Kidney capillary endothelial cell (primary cell): ENCODE measurements around the gene PACRG.

Source experiments
- DNase-seq: peaks from one replicate; pipeline ENCODE4 v3.0.0-alpha.2; 2018; ENCODE audit warnings: low spot score

The PACRG gene

DNA sequence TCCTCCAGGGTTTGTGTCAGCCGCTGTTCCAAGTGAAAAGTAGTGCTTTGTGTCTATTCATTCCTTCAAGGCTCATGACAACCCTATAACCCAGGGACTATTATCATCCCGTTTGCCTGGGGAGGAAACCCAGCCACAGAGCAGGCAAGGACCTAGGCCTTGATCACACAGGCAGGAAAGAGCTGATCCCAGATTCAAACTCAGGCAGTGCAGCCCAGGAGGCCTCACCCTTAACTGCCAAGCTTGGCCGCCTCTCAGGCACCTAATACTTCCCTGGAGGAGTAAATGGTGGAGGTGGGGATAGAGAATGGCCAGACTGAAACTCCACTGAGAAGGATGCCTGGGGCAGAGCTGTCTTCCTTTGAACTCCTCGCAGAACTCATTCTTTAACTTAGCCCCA is 471.6 kb downstream of the PACRG start:
- no peak for DNase-seq

DNA sequence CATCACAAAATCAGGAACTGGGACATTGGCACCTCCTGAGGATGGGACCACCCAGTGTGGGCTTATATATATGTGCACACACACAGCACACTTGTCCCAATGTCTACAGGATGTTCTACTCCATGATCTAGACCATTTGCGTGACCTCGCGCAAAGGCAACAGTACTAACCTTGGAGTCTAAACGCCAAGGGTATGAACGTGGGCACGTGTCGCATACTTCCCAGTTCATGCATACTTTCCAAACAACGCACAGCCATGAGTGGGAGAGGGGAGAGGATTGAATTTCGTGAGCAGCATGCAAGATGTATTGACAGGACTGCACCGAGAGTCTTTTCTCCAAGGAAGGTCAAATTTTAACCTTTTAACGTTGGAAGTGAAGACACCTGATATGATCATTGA is 472.5 kb downstream of the PACRG start:
- no peak for DNase-seq

DNA sequence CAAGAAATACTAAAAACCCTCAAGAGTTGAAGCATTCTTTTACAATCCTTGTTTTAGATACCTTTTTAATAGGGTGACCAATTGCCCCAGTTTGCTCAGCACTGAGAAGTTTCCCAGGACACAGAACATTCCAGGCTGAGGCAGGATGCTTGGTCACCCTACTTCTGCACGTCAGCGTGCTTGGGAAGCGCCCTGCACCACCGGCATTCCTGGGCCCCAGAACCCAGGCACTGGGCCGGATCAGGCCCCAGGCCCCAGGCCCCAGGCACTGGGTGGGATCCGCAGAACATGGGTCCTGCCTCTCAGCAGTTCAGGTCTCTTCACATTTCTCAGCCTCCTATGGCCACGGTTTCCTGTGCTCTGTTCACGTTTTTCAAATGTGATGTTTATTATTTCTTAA is 472.9 kb downstream of the PACRG start:
- DNase-seq: no peak

DNA sequence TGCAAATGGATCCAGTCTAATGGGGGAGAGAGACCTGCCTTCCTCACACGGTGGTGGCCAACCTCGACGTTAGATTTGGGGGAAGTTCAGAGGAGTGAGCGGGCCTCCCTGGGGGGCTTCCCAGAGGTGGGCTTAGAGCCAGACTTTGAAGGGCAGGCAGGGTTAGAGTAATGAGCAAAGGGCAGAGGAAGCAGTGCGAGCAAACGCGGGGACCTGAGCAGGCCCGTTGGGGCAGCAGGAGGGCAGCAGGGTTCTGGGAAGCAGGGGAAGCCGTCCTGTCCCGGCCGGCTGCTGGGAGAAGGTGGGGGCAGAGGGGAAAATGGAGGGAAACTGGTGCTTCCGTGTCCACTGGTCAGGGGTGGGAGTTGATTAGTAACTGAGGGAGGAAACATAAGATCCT is 474.1 kb downstream of the PACRG start:
- no peak for DNase-seq

DNA sequence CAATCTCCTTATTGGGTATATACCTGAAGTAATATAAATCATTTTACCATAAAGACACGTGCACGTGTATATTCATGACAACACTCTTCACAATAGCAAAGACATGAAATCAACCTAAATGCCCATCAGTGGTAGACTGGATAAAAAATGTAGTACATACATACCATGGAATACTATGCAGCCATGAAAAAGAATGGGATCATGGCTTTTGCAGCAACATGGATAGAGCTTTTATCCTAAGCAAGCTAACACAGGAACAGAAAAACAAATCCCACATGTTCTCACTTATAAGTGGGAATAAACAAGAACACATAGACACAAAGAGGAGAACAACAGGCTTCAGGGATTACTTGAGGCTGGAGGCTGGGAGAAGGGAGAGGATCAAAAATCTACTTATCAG is 478.4 kb downstream of the PACRG start:
- DNase-seq: no peak

DNA sequence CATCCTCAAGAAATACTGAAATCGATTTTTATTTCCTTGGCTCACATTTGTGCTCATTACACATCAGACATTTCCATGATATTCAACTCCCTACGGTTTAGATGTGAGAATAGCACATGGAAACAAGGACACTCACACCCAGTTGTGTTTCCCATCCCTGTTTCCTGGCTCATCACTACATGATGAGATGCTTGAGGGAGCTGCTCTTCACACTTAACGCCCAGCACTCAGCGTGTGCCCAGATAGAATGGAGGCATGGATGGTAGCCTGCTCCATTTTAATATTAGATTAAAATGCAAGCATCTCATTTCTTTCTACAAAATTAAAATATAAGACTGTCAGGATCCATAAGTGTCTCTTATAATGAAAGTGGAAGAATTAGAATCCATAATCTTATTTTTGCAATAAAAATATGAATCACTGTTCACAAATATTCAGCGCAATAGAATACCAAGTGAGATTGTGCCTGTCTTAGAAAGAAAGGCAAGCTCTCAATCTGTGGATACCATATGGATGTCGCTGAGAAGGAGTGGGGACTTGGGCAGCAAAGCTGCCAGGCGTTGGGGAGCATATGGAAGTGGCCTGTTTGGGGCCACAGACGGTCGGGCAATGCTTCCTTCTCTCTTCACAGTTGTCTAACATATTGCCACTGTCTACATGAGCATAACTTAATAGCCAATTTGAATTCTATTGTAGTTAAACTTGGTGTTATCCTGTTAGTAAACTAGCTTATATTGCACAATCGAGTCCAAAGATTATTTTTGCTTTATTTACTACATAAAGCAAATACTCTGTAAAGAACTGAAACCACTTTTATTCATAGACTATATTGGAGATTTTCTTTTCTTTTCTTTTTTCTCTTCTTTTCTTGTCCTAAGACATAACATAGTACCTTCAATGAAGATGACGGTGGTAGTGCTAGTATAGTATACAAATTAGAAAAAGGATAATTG is 479.9 kb downstream of the PACRG start:
- no peak for DNase-seq

DNA sequence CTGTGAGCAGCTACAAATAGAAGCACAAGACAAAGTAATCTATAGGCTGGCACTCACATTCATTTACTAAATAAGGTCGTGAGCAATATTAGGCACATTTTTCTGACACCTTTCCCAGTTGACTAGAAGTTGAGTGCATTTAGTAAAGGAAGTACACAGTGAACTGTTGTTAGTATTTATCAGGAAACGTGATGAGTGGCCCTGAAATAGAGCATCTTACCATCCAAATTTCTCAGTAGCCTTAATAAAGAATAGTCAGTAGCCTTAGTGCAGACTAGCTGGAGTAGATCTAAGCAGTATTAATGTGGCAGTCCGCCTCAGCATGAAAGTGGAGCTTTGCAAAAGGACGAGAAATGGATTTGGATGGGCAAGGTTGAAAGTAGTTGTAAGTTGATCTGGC is 481.2 kb downstream of the PACRG start:
- no peak for DNase-seq

DNA sequence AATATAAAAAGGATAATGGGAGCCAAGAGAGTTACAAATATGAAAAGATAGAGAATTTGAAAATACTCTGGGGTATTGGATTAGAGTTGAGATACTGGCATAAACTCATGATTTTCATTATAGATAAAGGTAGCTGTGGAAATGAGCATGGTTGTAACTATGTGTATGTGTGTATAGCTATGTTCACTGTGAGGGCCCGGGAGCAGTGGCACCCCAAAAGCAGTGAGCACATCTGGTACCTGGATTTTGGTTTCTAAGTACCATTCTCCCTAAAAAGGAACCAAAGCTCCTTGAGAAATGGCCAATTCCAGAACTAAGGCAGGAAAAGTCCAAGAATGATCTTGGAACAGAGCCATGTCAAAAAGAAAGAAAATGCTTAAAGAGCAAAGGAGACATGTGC is 484.3 kb downstream of the PACRG start:
- no peak for DNase-seq

DNA sequence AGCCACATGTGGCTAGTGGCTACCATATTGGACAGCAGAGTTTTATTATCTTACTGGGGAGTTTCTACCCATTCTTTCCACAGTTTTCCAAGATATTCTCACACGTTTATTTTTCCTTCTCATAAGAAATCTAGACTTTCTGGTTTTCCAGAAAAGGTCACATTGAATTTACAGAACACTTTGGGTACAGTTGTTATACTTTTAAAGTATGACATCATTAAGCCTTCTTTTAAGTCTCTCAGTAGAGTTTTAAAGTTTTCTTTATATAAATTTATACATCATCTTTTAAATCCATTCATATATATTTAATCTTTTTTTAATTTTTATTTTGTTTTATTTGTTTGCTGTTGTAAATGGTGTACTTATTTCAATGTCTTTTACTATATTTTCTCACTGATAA is 486.5 kb downstream of the PACRG start:
- no peak for DNase-seq

DNA sequence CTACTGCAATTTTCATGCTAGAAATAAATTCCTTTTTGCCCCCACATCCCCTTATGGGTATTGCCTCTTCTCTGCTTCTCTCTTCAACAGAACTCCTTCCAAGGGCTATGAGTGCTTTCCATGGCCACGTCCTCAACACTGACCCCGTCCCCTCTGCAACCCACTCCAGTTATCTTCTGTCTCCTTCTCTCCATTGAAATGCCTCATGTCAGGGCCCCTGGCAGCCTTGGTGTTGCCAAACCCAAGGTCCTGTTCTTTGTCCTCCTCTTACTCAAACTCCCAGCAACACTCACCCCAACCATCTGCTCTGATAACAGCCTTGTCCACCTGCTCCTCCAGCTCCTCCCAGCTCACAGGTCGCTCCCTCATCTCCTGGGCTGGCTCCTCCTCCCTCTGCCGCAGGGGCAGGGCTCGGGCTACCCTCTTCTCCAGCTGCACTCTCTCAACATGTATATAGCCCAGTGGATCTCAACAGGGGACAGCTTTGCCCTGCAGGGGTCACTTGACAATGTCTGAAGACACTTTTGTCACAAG is 490.7 kb downstream of the PACRG start:
- DNase-seq: no peak

DNA sequence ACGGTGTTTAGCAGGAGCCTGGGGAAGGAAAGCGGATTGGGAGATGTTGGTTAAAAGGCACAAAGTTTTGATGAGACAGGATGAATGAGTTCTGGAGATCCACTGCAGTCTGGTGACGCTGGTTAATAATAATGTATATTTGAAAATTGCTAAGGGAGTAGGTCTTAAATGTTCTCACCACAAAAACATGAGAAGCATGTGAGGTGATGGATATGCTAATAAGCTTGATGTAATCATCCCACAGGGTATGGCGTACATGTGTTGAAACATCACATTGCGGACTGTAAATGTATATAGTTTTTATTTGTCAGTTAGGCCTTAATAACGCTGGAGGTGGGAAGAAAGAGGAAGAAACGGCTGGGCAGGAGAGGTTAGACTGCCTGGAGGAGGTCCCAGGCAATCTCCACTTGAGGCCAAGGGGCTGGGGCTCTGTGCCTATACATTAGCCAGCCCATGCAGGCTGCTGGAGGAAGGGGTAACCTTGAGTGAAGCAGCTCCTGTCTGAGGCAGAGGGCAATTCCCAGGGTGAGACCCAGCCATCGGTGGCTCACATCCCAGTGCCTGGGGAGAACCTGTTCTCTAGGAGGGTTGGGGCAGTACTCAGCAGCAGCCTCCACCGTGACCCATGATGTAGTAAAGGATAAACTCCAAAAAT is 498.5 kb downstream of the PACRG start:
- DNase-seq: no peak

DNA sequence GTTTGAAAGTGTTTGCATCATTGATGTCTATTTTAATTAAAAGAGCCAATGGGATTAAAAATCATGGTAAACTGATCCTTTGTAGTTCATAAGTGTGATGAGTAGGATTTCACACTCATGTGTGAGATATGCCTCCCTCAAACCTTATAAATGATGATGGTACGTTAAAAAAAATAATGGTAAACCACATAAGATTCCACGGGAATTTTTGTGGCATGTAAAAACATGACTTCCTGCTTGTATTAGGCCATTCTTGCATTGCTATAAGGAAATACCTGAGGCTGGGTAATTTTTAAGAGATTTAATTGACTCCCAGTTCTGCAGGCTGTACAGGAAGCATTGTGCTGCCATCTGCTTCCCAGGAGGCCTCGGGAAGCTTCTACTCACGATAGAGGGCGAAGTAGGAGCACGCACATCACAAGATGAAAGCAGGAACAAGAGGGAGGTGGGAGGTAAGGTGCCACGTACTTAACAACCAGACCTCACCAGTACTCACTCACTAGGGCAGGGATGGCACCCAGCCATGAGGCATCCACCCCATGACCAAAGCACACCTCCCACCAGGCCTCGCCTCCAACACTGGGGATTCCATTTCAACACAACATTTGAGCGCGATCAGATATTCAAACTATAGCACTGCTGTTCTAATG is 499.2 kb downstream of the PACRG start:
- DNase-seq: no peak

DNA sequence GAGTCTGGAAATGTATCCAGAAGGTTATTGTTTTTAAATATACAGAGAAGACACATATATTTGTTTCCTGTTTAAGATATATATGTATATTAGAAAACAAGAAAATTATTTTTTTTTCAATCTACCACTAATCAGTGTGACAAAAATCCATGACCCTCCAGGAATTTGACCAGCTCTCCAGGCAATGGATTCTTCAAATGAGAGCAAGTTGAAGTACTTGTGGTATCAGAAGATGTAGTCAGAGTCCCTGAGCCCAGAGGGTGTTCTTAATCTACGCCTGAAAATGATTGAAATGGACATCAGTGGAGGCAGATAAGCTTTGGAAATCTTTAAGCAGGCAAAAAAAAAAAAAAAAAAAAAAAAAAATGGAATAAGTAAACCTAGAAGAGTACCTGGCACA is 500.3 kb downstream of the PACRG start:
- DNase-seq: no peak

DNA sequence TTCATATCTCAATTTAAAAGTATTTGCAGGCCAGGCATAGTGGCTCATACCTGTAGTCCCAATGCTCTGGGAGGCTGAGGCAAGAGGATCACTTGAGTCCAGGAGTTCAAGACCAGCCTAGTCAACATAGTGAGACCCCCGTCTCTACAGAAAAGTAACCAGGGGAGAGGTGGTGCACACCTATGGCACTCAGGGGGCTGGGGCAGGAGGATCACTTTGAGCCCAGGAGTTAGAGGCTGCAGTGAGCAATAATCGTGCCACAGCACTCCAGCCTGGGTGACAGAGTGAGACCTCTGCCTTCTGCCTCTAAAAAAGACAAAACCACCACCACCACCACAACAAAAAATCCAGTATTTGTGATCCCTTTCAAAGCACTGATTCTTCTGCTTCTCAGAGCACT is 501.3 kb downstream of the PACRG start:
- DNase-seq: no peak

DNA sequence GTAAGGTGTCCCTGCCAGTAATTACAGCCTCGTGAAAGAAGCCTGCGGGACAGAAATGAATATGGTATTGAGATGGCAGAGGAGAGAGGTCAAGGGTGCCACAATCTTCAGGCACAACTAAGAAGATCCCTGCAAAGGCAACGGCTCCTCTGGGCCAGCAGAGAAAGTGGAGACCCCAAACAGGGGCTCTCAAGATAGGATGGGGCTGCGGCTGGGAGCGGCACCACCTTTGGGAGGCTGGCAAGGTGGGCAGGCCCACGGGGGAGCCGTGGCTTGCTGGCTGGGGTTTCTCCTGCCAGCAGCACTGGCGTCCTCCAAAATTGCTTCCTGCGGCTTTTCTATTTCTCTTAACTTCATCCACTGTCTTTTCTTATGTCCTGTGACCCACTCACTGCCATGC is 503.1 kb downstream of the PACRG start:
- no peak for DNase-seq

DNA sequence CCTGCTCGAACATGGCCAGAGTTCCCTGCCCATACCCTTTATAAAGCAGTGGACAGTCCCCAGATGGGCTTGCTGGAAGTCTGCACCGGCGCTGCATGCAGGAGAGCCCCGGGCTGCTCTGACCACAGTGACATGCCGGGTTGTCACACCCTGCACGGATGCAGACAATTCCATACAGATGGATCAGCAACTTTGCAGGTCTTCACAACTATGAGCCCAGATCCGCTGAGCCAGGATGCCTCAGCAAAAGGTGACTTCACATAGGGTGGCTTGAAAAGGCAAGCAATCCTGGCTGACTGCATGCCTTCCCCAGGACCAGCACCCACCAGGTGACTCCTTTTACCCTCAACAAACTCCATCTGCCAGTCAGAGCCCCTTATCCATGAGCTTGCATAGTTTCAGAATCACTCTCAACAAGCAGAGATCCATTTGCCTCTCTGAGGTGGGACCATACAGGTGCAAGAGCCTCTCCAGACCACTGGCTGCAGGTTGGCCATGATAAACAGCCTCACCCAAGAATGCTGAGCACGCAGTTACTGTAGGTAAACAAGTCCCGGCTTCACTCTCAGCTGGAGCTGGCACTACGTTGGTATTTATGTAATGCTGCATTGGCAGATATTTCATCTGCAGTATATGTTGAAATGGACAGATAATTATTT is 503.7 kb downstream of the PACRG start:
- no peak for DNase-seq

DNA sequence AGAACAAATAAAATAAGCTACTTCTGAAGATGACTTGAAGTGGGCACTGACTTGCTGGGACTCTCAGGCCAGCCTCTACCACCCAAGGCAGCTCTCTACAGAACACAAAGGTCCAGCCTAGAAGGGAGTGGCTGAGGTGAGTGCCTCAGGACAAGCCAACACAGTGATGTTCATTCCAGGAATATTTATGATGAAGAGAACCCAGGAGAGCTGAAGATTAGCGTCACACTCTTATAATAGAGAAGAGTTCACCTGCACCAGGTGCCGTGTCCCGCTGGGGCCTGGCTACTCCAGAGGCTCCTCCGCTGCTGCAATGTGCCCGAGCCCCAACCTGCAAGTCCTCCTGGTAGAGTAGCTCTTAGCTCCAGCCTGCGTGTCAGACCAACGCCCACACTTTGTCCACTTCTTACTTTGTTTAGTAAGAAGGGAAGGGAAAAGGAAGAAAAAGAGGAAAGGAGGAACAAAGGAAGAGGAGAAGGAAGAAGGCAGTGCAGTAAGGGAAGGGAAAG is 504.3 kb downstream of the PACRG start:
- no peak for DNase-seq

DNA sequence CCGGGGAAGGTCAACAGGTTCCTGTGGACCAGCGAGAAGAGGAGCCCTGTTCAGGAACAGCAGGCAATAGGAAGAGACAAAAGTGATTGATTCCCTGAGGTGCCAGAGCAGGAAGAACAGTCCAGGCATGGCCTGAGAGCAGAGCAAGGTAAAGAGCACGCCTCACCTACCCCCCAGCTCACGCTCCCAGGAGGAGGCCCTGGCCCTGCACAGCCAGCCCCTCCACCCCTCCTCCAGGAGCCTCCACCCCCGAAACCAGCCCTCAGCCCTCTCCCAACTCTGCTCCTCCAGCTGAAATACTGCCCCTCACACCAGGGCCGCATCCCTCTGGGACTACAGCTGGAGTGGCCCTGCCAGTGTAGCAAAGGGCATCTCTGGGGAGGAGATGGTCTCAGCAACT is 504.9 kb downstream of the PACRG start:
- no peak for DNase-seq

DNA sequence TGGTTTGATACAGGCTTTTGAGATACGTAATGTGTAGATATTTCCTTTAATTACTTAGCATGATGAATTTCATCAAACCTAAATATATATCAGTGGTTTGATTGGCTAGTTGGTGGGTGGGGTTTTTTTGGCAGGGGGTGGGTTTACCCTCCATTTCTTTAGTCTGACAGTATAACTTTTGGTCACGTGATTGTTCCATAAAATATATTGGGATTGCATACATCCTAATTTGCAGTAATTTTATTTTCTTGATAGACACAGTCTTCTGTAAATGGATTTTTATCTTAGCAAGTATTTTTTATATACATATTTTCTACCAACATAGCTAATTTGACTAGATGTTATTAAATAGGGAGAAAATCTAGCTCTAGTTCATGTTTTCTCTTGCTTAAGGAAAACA is 509.3 kb downstream of the PACRG start:
- DNase-seq: no peak

DNA sequence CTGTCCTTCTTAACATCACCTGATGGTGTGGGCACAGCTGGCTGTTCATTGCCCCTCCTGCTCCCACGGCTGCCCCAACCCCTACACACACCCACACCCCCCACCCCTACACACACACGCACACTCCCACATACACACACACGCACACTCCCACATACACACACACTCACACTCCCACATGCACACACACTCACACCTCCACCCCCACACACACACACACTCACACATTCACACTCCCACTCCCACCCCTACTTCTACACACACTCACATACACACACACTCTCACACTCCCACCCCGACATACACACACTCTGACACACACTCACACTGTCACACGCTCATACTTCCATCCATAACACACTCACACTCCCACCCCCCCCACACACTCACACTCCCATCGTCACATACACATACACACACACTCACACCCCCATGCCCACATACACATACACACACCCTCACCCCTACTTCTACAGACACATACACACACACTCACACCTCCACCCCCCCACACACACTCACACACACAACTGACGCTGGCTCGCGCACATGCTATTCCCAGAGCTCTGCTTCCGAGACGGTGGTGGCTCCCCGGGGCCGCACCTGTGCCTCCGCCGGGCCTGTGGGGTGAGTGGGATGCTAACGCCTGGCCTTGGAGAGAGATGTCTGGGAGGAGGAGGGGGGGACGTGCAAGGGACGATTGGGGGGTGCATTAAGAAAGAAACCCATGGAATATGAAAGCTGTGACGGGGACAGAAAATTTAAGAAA is 512.0 kb downstream of the PACRG start:
- no peak for DNase-seq

DNA sequence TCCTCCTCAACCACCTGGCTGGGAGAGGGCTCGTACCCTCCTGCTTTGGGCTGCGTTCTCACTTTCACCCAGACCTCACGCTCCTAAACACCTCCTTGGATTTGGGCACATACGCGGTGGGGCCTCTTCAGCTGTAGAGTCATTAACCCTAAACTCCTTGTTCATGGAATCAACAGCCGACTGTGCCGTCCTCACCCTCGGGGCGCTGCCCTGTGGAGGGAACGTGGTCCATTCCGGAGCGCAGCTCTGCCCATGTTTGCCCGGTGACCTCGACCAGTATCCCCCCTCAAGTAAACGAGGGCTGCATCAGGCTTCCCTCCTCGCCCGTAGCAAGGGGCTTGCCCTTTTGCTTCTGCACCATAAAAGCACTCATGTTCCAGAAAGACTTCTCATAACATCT is 512.8 kb downstream of the PACRG start:
- DNase-seq: no peak
